Trophoblast cell (in vitro differentiated cells and primary cell): Measurements from ENCODE around the gene SLC29A3.

Source experiments
- DNase-seq, 2 donors: peaks; one replicate each; pipeline ENCODE4 v3.0.0-alpha.2; 2016
- H2AFZ ChIP-seq: 2 replicates; pipeline ENCODE4 v1.6.1; 2013; ENCODE audit warnings: low read length, moderate library complexity, mild to moderate bottlenecking; ENCODE audit not compliant: insufficient read depth, poor library complexity
- H2AK5ac ChIP-seq: 2 replicates; pipeline ENCODE4 v1.6.1; 2013; ENCODE audit warnings: mild to moderate bottlenecking, low read length
- H2BK120ac ChIP-seq: 2 replicates; pipeline ENCODE4 v1.6.1; 2013; ENCODE audit warnings: low read length, mild to moderate bottlenecking, moderate library complexity; ENCODE audit not compliant: insufficient read depth, poor library complexity
- H2BK12ac ChIP-seq: 2 replicates; pipeline ENCODE4 v1.6.1; 2013; ENCODE audit warnings: mild to moderate bottlenecking, low read length, moderate library complexity
- H2BK5ac ChIP-seq: 2 replicates; pipeline ENCODE4 v1.6.1; 2013; ENCODE audit warnings: low read length, low read depth, moderate library complexity, mild to moderate bottlenecking; ENCODE audit not compliant: poor library complexity
- H3K14ac ChIP-seq: 2 replicates; pipeline ENCODE4 v1.6.1; 2013; ENCODE audit warnings: mild to moderate bottlenecking, low read length
- H3K18ac ChIP-seq: 2 replicates; pipeline ENCODE4 v1.6.1; 2013; ENCODE audit warnings: mild to moderate bottlenecking, low read length
- H3K23ac ChIP-seq: 2 replicates; pipeline ENCODE4 v1.6.1; 2013; ENCODE audit warnings: low read length
- H3K27ac ChIP-seq: 2 replicates; pipeline ENCODE4 v1.5.1; 2013; ENCODE audit warnings: low read depth, mild to moderate bottlenecking, inconsistent platforms, low read length, moderate library complexity
- H3K27me3 ChIP-seq: 2 replicates; pipeline ENCODE4 v1.6.1; 2013; ENCODE audit warnings: inconsistent platforms, mild to moderate bottlenecking, low read length, moderate library complexity; ENCODE audit not compliant: insufficient read depth
- H3K36me3 ChIP-seq, 2 experiments: 1 replicate in 1 of 2; 2 replicates in 1 of 2; pipeline ENCODE4 v1.6.1; 2013; ENCODE audit warnings: low read length in 2 of 2, mild to moderate bottlenecking in 2 of 2, moderate library complexity in 1 of 2; ENCODE audit not compliant: insufficient read depth in 2 of 2, control insufficient read depth in 1 of 2
- H3K4ac ChIP-seq: 2 replicates; pipeline ENCODE4 v1.6.1; 2013; ENCODE audit warnings: low read depth, mild to moderate bottlenecking, low read length, moderate library complexity
- H3K4me1 ChIP-seq, 2 experiments: 1 replicate in 1 of 2; 2 replicates in 1 of 2; pipeline ENCODE4 v1.6.1; 2013; ENCODE audit warnings: low read length in 2 of 2, mild to moderate bottlenecking in 2 of 2, moderate library complexity in 1 of 2; ENCODE audit not compliant: insufficient read depth in 2 of 2, control insufficient read depth in 1 of 2
- H3K4me2 ChIP-seq: 2 replicates; pipeline ENCODE4 v1.6.1; 2013; ENCODE audit warnings: inconsistent platforms, mild to moderate bottlenecking, low read length, moderate library complexity
- H3K4me3 ChIP-seq: 2 replicates; pipeline ENCODE4 v1.5.1; 2013; ENCODE audit warnings: mild to moderate bottlenecking, low read depth, low read length, inconsistent platforms
- H3K79me1 ChIP-seq: one replicate; pipeline ENCODE4 v1.6.1; 2013; ENCODE audit warnings: low read length
- H3K79me2 ChIP-seq: 2 replicates; pipeline ENCODE4 v1.6.1; 2013; ENCODE audit warnings: low read length, mild to moderate bottlenecking; ENCODE audit not compliant: control insufficient read depth, insufficient read depth, poor library complexity
- H3K9ac ChIP-seq: 2 replicates; pipeline ENCODE4 v1.6.1; 2013; ENCODE audit warnings: mild to moderate bottlenecking, low read length
- H3K9me3 ChIP-seq: 2 replicates; pipeline ENCODE4 v1.6.1; 2013; ENCODE audit warnings: low read depth, mild to moderate bottlenecking, control low read depth, inconsistent platforms, low read length; ENCODE audit not compliant: insufficient read depth
- H4K12ac ChIP-seq: 2 replicates; pipeline ENCODE4 v1.6.1; 2013; ENCODE audit warnings: low read depth, mild to moderate bottlenecking, low read length, moderate library complexity
- H4K8ac ChIP-seq: 2 replicates; pipeline ENCODE4 v1.6.1; 2013; ENCODE audit warnings: low read depth, mild to moderate bottlenecking, low read length, moderate library complexity
- H4K91ac ChIP-seq: one replicate; pipeline ENCODE4 v1.6.1; 2013; ENCODE audit warnings: low read depth, mild to moderate bottlenecking, low read length, moderate library complexity
- WGBS: extraction: QIAGEN DNeasy Blood & Tissue Kit; methylation state at CpG from one replicate; pipeline ENCODE4 v1.1.7; 2013; ENCODE audit warnings: missing lambda C conversion rate; ENCODE audit not compliant: insufficient read length, insufficient coverage; ENCODE audit errors: extremely low coverage; 5-methylcytosine and 5-hydroxymethylcytosine counted together

The SLC29A3 gene

DNA sequence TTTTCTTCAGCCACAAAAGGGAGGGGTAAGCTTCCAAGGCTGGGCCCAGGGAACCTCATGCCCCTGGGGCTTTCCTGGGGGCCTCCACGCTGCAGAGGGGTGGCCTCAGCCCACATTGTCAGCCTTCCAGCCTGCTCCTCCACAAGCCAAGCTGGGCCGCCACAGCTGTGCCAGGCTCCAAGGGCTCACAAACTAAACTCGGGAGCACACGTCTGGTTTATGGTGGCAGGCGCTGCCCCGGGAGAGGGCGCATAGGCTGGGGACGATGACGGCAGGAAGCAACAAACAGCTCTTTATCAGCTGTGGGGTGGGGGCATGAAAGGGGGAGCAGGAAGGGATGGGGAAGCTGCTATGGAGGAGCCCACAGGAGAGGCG, 71.4 kb downstream of the SLC29A3 start:
- no peak overlapping the region for H3K27ac ChIP-seq
- H3K9me3 ChIP-seq, result peaks cover 3% of the 10 kb centered on the region
- no peak overlapping the region for H3K4ac ChIP-seq
- H3K18ac ChIP-seq, result no peak overlapping the region
- WGBS, result no CpG with 5 or more reads among the region's 10 CpGs
- H2AK5ac ChIP-seq, result no peak overlapping the region
- H3K79me1 ChIP-seq, result no peaks in the 10 kb centered on the region
- no peak overlapping the region for H4K12ac ChIP-seq
- no peak for DNase-seq
- no peak overlapping the region for H2BK5ac ChIP-seq
- no peak overlapping the region for H3K23ac ChIP-seq
- no peak overlapping the region for H2BK12ac ChIP-seq
- H2BK120ac ChIP-seq, result no peak overlapping the region
- no peaks in the 10 kb centered on the region for H3K79me2 ChIP-seq
- H3K36me3 ChIP-seq, result no peaks in the 10 kb centered on the region
- H3K4me2 ChIP-seq, result no peak overlapping the region
- H4K8ac ChIP-seq, result no peak overlapping the region
- H4K91ac ChIP-seq, result no peak overlapping the region
- H3K27me3 ChIP-seq, result no peaks in the 10 kb centered on the region
- H3K4me3 ChIP-seq, result no peak overlapping the region
- no peaks in the 10 kb centered on the region for H3K4me1 ChIP-seq
- H3K14ac ChIP-seq, result no peak overlapping the region
- no peak overlapping the region for H2AFZ ChIP-seq
- no peak overlapping the region for H3K9ac ChIP-seq

DNA sequence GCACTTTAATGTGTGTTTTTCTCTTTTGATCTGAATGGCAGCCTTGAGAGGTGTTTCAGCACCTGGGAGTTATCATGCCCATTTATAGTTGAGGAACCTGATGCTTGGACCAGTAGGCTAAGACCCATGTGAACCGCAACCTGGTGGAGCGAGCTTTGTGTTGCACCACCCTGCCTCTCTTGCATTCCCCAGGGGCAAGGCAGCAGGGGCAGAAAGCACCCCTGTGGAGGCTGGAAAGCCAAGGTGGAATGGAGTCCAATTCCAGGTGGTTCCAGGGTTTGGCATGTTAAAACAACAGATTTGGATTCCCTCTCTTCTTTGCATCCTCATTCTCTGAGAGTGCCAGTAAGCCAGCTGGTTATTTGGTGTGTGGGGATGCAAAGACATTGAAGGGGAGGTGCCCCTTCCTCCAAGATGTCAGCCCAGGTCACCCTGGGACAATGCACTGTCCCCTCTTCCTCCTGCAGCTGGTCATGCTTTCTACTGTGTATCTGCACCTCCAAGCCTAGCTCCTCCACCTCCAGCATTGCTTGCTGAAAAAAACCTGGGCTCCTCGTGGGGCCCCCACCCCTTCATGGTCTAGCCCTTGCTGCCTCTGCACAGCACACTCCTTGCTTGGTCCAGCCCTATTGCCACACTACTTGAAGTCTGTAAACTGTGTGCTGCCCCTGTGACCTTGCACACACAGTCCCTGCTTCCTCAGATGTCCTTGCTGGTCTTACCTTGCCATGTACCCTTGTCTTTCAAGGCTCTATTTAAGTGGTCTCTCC, 72.0 kb downstream of the SLC29A3 start:
- Histone ChIP-seq H3K14ac (no peak overlapping the region), H3K79me2 (no peaks in the 10 kb centered on the region), H2AK5ac (no peak overlapping the region), H4K12ac (no peak overlapping the region), H3K23ac (no peak overlapping the region), H4K8ac (no peak overlapping the region), H3K4me3 (no peak overlapping the region), H3K36me3 (no peaks in the 10 kb centered on the region), H3K9ac (no peak overlapping the region), H3K27me3 (no peaks in the 10 kb centered on the region), H3K4me2 (no peak overlapping the region), H4K91ac (no peak overlapping the region), H2BK5ac (no peak overlapping the region), H3K4ac (no peak overlapping the region), H2AFZ (no peak overlapping the region), H3K27ac (no peak overlapping the region), H3K18ac (no peak overlapping the region), H3K9me3 (peaks cover 3% of the 10 kb centered on the region), H2BK120ac (no peak overlapping the region), H3K79me1 (no peaks in the 10 kb centered on the region), H3K4me1 (no peaks in the 10 kb centered on the region), H2BK12ac (no peak overlapping the region)
- no CpG with 5 or more reads among the region's 3 CpGs for WGBS
- no peak for DNase-seq

DNA sequence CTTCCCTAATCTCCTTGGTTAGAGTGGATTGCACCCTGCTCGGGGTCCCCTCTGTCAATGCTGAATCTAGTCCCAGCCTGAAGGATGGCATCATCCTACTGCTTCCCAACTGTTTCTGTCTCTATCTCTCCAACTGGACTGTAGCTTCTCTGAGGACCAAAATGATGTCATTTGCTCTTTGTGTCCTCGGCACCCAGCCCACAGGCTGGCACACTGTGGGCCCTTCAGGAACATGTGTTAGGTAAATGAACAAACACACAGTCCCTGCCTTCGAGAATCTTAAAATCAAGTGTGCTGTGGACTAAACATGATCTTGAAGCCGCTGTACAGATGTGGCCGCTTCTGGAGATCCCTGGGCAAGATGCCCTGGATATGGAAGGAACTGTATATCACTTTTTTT, 72.6 kb downstream of the SLC29A3 start:
- H3K4me3 ChIP-seq, result no peak overlapping the region
- H3K4ac ChIP-seq, result no peak overlapping the region
- WGBS, result no CpG with 5 or more reads among the region's 5 CpGs
- H3K79me2 ChIP-seq, result no peaks in the 10 kb centered on the region
- no peak overlapping the region for H2BK120ac ChIP-seq
- peaks cover 3% of the 10 kb centered on the region for H3K9me3 ChIP-seq
- H3K18ac ChIP-seq, result no peak overlapping the region
- no peak overlapping the region for H2BK5ac ChIP-seq
- H3K79me1 ChIP-seq, result no peaks in the 10 kb centered on the region
- no peak overlapping the region for H4K12ac ChIP-seq
- H4K91ac ChIP-seq, result no peak overlapping the region
- DNase-seq, result no peak
- H3K14ac ChIP-seq, result no peak overlapping the region
- no peaks in the 10 kb centered on the region for H3K4me1 ChIP-seq
- no peak overlapping the region for H3K4me2 ChIP-seq
- H2AFZ ChIP-seq, result no peak overlapping the region
- H2AK5ac ChIP-seq, result no peak overlapping the region
- H3K23ac ChIP-seq, result no peak overlapping the region
- H3K27ac ChIP-seq, result no peak overlapping the region
- H3K36me3 ChIP-seq, result no peaks in the 10 kb centered on the region
- H3K9ac ChIP-seq, result no peak overlapping the region
- no peak overlapping the region for H2BK12ac ChIP-seq
- H3K27me3 ChIP-seq, result no peaks in the 10 kb centered on the region
- no peak overlapping the region for H4K8ac ChIP-seq

DNA sequence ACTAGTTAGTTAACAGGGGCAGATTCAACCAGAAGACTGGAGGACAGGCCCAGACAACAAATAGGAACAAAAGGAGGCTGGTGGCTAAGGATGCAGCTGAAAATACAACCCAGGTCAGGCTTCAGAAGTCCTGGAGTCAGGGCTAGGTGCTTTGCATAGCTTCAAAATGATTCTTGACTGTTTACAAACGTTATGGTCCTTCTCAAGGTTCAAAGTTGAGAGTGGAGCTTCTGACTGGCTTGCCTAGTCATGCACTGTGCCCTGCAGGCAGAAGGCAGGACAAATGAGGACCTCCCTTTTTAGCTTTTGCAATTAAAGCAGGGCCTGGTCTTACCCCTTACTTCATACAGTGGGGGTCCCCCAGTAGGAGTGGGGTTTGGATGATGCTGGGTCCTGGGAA, 73.2 kb downstream of the SLC29A3 start:
- WGBS, result no CpG with 5 or more reads among the region's 1 CpG

More for the DNA sequence above, 73.2 kb downstream of the SLC29A3 start:
- H2AK5ac ChIP-seq, result no peak overlapping the region
- H3K27me3 ChIP-seq, result peaks cover 6% of the 10 kb centered on the region
- H2BK120ac ChIP-seq, result no peak overlapping the region
- H3K9ac ChIP-seq, result no peak overlapping the region
- no peak overlapping the region for H4K12ac ChIP-seq
- no peak overlapping the region for H3K23ac ChIP-seq
- H3K36me3 ChIP-seq, result no peaks in the 10 kb centered on the region
- H2BK12ac ChIP-seq, result no peak overlapping the region
- H3K18ac ChIP-seq, result no peak overlapping the region
- H4K8ac ChIP-seq, result no peak overlapping the region
- H3K4me2 ChIP-seq, result no peak overlapping the region
- peaks cover 3% of the 10 kb centered on the region for H3K9me3 ChIP-seq
- H3K14ac ChIP-seq, result no peak overlapping the region
- H3K79me1 ChIP-seq, result no peaks in the 10 kb centered on the region
- no peak overlapping the region for H4K91ac ChIP-seq
- H3K4me1 ChIP-seq, result peaks cover 1 to 3% of the 10 kb centered on the region in 2 experiments
- H3K4ac ChIP-seq, result no peak overlapping the region
- H2AFZ ChIP-seq, result no peak overlapping the region
- no peak overlapping the region for H2BK5ac ChIP-seq
- H3K27ac ChIP-seq, result no peak overlapping the region
- no peak overlapping the region for H3K4me3 ChIP-seq
- DNase-seq, result peak; percentile 46 to 74
- no peaks in the 10 kb centered on the region for H3K79me2 ChIP-seq
